ENCODE data around the gene DCP2.

DCP2 gene

DNA sequence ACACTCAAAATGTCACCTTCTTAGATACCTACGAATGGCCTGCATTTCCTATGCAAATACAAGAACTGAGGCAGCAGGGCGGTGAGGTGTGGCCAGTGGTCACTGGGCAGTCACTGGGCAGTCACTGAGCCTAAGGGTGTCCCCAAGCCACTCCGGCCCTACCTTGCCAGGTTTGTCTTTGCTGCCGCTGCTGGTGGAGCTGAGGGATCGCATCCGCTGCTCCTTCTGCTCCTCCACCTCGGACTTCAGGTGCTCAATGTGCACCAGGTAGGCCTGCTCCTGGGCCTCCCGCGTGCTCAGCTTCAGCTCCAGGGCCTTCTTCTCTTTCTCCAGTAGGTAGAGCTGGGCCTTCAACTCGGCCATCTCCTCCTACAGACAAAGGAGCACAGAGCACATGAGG lies 72.3 kb downstream of the DCP2 start:
- CTCF ChIA-PET = no interaction called here
- no peak overlapping the region for H3K4me3 ChIP-seq (ENCODE audit: low read depth, low read length)
- POLR2A ChIA-PET = no interaction called here
- TF ChIP-seq, protein P1, sequence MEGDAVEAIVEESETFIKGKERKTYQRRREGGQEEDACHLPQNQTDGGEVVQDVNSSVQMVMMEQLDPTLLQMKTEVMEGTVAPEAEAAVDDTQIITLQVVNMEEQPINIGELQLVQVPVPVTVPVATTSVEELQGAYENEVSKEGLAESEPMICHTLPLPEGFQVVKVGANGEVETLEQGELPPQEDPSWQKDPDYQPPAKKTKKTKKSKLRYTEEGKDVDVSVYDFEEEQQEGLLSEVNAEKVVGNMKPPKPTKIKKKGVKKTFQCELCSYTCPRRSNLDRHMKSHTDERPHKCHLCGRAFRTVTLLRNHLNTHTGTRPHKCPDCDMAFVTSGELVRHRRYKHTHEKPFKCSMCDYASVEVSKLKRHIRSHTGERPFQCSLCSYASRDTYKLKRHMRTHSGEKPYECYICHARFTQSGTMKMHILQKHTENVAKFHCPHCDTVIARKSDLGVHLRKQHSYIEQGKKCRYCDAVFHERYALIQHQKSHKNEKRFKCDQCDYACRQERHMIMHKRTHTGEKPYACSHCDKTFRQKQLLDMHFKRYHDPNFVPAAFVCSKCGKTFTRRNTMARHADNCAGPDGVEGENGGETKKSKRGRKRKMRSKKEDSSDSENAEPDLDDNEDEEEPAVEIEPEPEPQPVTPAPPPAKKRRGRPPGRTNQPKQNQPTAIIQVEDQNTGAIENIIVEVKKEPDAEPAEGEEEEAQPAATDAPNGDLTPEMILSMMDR (IDR thresholded peaks at IDR 0.05; ENCODE audit: insufficient read depth, low read length, missing control alignments) = no peak
- no peak for DNase-seq (ENCODE audit: low read depth, low spot score)

- POLR2A ChIA-PET = no interaction called here
- CTCF ChIA-PET = interaction anchor here (0.7 to 1.1 kb wide), 3 partner anchors 55 to 461 kb away, joined by 3 to 4 read pairs (median 3); no protein-coding TSS in a partner anchor
- TF ChIP-seq, protein P1 (IDR thresholded peaks at IDR 0.05; ENCODE audit: insufficient read depth, low read length, missing control alignments) = no peak
- DNase-seq (ENCODE audit: low read depth, low spot score) = no peak
- no peak overlapping the region for H3K4me3 ChIP-seq (ENCODE audit: low read depth, low read length)
Measured at GRCh38 chr5:113050721-113051382, 74.3 kb downstream of the DCP2 start.

DNA sequence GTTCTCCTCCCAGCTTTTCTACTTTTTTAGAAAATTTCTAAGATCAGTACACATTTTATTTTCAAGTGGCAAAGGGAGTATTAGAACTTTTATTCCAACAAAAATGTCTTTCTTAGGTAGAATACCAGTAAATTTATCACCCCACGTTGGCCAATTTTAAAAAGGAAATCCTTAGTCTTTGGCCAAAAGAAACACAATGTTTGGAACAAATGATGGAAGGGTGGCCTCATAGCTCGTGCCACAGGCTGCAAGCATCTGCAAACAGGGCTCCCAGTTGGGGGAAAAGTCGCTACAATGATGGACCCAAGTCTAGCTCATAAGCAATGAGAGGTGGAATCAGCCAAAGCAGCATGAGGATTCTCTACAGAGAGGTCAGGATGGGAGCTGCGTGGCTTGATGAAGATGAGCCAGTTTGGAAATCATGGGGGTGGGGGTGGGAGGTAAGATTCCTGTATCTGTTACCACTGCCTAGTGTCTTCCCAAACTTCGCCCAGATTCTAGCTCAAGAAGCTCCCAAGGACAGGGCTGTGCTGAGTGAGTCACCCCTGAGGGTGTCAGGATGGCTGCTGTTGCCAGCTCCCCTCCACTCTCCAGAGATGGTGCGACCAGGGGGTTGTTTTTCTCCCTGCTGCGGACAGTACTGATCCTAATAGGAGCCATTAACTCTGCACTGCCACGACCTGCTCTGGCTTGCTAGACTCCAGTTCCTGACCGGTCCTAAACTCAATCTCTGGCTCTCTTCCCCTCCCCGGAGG lies 75.6 kb downstream of the DCP2 start:
- CTCF ChIA-PET = interaction anchor here (0.6 to 1.1 kb wide), 2 partner anchors 19 to 56 kb away, joined by 3 to 4 read pairs; no protein-coding TSS in a partner anchor
- POLR2A ChIA-PET = interaction anchor here (0.7 kb wide), 1 partner anchor 52 kb away, joined by 3 read pairs; no protein-coding TSS in a partner anchor
- H3K4me3 ChIP-seq (ENCODE audit: low read depth, low read length) = no peak overlapping the region
- TF ChIP-seq, protein P1 (IDR thresholded peaks at IDR 0.05; ENCODE audit: insufficient read depth, low read length, missing control alignments) = no peak
- DNase-seq (ENCODE audit: low read depth, low spot score) = no peak

DNA sequence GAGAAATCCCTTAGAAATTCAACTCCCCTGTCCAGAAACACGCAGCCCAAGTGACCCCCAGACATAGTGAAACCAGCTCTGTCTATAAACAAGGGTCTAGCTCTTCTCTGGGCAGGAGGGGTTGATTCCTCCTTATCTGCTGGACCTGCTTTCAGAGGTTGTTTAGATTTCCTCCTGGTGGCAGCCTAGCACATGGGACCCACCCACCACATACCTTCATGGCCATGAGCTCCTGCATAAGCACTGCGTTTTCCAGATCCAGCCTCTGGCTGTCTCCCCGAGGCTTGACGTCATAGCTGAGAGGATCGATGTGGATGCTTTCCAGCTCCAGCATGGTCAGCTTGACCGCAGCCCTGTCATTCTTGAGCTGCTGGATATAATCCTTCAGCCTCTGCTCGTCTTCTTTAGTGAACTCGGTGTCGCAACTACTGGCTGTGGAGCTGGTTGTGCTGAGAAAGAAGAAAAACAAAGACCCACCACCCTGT lies 77.0 kb downstream of the DCP2 start:
- no peak overlapping the region for H3K4me3 ChIP-seq (ENCODE audit: low read depth, low read length)
- ChIA-PET CTCF (interaction anchor here (1.3 kb wide), 1 partner anchor 57 kb away, joined by 4 read pairs; no protein-coding TSS in a partner anchor), POLR2A (no interaction called here)
- DNase-seq (ENCODE audit: low read depth, low spot score) = no peak
- TF ChIP-seq, protein P1 (IDR thresholded peaks at IDR 0.05; ENCODE audit: insufficient read depth, low read length, missing control alignments) = no peak

DNA sequence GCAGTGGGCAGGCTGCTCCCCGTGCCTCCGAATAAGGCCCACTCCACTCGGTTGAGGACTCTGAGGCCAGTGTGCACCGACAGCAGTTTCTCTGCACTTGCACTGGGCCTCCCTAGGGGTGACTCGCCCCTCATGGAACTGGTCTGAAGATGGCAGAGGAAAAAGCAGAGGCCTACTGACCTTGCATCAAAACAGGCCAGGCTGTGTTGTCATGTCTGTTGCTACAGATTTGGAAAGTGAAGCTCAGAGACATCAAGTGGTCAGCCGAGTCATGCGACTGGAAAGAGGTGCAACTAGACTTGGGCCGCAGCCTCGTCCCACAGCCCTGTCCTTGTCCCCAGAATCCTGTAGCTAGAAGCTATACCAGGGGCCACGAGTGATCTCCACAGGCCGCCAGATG lies 78.3 kb downstream of the DCP2 start:
- ChIA-PET CTCF (no interaction called here), POLR2A (no interaction called here)
- no peak overlapping the region for H3K4me3 ChIP-seq (ENCODE audit: low read depth, low read length)
- TF ChIP-seq, protein P1 (IDR thresholded peaks at IDR 0.05; ENCODE audit: insufficient read depth, low read length, missing control alignments) = no peak
- DNase-seq (ENCODE audit: low read depth, low spot score) = no peak

DNA sequence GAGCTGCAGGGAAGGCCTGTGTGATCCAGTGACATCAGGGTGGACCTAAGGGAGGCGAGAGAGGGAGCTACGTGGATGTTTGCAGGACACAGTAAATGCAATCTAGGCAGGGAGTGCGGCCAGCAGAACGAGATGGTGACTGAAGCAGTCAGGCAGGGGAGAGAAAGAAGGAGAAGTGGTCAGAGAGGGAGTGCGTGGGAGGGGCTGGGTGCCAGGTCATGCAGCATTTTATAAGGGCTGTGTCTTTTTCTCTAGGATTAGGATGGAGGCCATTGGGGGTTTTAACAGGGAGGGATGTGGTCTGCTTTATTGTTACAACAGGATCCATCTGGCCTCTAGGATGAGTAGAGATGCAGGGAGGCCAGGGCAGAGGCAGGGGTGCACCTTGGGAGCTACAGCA lies 80.4 kb downstream of the DCP2 start:
- no peak for DNase-seq (ENCODE audit: low read depth, low spot score)
- no peak overlapping the region for H3K4me3 ChIP-seq (ENCODE audit: low read depth, low read length)
- CTCF ChIA-PET = interaction anchor here (0.8 kb wide), 1 partner anchor 24 kb away, joined by 4 read pairs; no protein-coding TSS in a partner anchor
- TF ChIP-seq, protein P1 (IDR thresholded peaks at IDR 0.05; ENCODE audit: insufficient read depth, low read length, missing control alignments) = no peak
- POLR2A ChIA-PET = no interaction called here

Measured in AG04449 (cell line).